ENCODE data around the gene TPST2. TPM values are rescaled to one million over a fixed set of nuclear protein-coding genes. Genes with fewer than 3 reads are reported as not detected.

The TPST2 gene
- total RNA-seq, 4 donors from 2014 or later = 22.0 to 30.9 (median 28.7) TPM

GRCh38 chr22:26559961-26560575 is 29.9 kb downstream of the TPST2 start:
- no peak for DNase-seq (ENCODE audit: extremely low spot score)
- Histone ChIP-seq H3K9me3 (no peaks in the 10 kb centered on the region), H3K4me1 (peaks cover 0 to 13% (median 1%) of the 10 kb centered on the region in 4 donors), H3K27ac (replicated peaks in 1 of 4) (no peak overlapping the region), H3K4me3 (no peak overlapping the region), H3K27me3 (no peaks in the 10 kb centered on the region), H3K36me3 (peaks cover 0 to 7% (median 3%) of the 10 kb centered on the region in 4 donors)
- intact Hi-C loops (cut with DNase I) = no loop called here
- WGBS = 91% methylated on average over 12 of the region's 13 CpGs
- no peak for TF ChIP-seq POLR2A (IDR thresholded peaks at IDR 0.05; ENCODE audit: low read depth)
- TF ChIP-seq POLR2AphosphoS5 (IDR thresholded peaks at IDR 0.05) = no peak
- TF ChIP-seq EP300 (IDR thresholded peaks at IDR 0.05) = no peak

- TF ChIP-seq EP300 (IDR thresholded peaks at IDR 0.05) (no peak), CTCF (IDR thresholded peaks at IDR 0.05) (no peak), POLR2A (IDR thresholded peaks at IDR 0.05; ENCODE audit: low read depth) (no peak), POLR2AphosphoS5 (IDR thresholded peaks at IDR 0.05) (no peak)
- Histone ChIP-seq H3K4me3 (no peak overlapping the region), H3K27ac (replicated peaks in 1 of 4) (no peak overlapping the region), H3K36me3 (no peaks in the 10 kb centered on the region), H3K27me3 (no peaks in the 10 kb centered on the region), H3K4me1 (peaks cover 0 to 20% (median 1%) of the 10 kb centered on the region in 4 donors), H3K9me3 (no peaks in the 10 kb centered on the region)
- intact Hi-C loops (cut with DNase I) = no loop called here
- no peak for DNase-seq (ENCODE audit: extremely low spot score)
- WGBS = 83% methylated on average over 3 of the region's 3 CpGs
These were observed 31.6 kb downstream of the TPST2 start for GRCh38 chr22:26558248-26558895.

GRCh38 chr22:26556904-26557303 is 33.0 kb downstream of the TPST2 start:
- intact Hi-C loops (cut with DNase I) = no loop called here
- H3K27ac ChIP-seq (replicated peaks in 1 of 4) = no peak overlapping the region
- H3K9me3 ChIP-seq = no peaks in the 10 kb centered on the region
- no peak for DNase-seq (ENCODE audit: extremely low spot score)
- no peak for TF ChIP-seq EP300 (IDR thresholded peaks at IDR 0.05)
- no peak for TF ChIP-seq POLR2AphosphoS5 (IDR thresholded peaks at IDR 0.05)
- no peak for TF ChIP-seq CTCF (IDR thresholded peaks at IDR 0.05)
- TF ChIP-seq POLR2A (IDR thresholded peaks at IDR 0.05; ENCODE audit: low read depth) = no peak
- WGBS = 97% methylated on average over 5 of the region's 5 CpGs
- no peak overlapping the region for H3K4me3 ChIP-seq
- no peaks in the 10 kb centered on the region for H3K27me3 ChIP-seq
- no peaks in the 10 kb centered on the region for H3K36me3 ChIP-seq
- H3K4me1 ChIP-seq = peaks cover 0 to 13% (median 1%) of the 10 kb centered on the region in 4 donors

- WGBS = 87% methylated on average over 11 of the region's 11 CpGs
- H3K9me3 ChIP-seq = no peaks in the 10 kb centered on the region
- TF ChIP-seq EP300 (IDR thresholded peaks at IDR 0.05) (no peak), CTCF (IDR thresholded peaks at IDR 0.05) (no peak), POLR2AphosphoS5 (IDR thresholded peaks at IDR 0.05) (no peak), POLR2A (IDR thresholded peaks at IDR 0.05; ENCODE audit: low read depth) (no peak)
- no peaks in the 10 kb centered on the region for H3K27me3 ChIP-seq
- no peak overlapping the region for H3K27ac ChIP-seq (replicated peaks in 1 of 4)
- peaks cover 0 to 17% (median 3%) of the 10 kb centered on the region in 4 donors for H3K4me1 ChIP-seq
- DNase-seq (ENCODE audit: extremely low spot score) = no peak
- intact Hi-C loops (cut with DNase I) = no loop called here
- no peak overlapping the region for H3K4me3 ChIP-seq
- no peaks in the 10 kb centered on the region for H3K36me3 ChIP-seq
These were observed 34.5 kb downstream of the TPST2 start for GRCh38 chr22:26555478-26555877.

GRCh38 chr22:26554956-26555355 is 35.0 kb downstream of the TPST2 start:
- Histone ChIP-seq H3K36me3 (no peaks in the 10 kb centered on the region), H3K9me3 (no peaks in the 10 kb centered on the region), H3K4me1 (peaks cover 0 to 23% (median 7%) of the 10 kb centered on the region in 4 donors), H3K27me3 (no peaks in the 10 kb centered on the region), H3K4me3 (no peak overlapping the region), H3K27ac (replicated peaks in 1 of 4) (no peak overlapping the region)
- DNase-seq (ENCODE audit: extremely low spot score) = no peak
- intact Hi-C loops (cut with DNase I) = no loop called here
- TF ChIP-seq POLR2AphosphoS5 (IDR thresholded peaks at IDR 0.05) = no peak
- TF ChIP-seq POLR2A (IDR thresholded peaks at IDR 0.05; ENCODE audit: low read depth) = no peak
- TF ChIP-seq EP300 (IDR thresholded peaks at IDR 0.05) = no peak
- no peak for TF ChIP-seq CTCF (IDR thresholded peaks at IDR 0.05)
- WGBS = 75% methylated on average over 6 of the region's 6 CpGs
